Measurements from ENCODE around the gene CNST. TPM values are rescaled to one million over a fixed set of nuclear protein-coding genes. Genes with fewer than 3 reads are reported as not detected.
A peak's percentile ranks its signal among the peaks of the same experiment; 100 is the strongest.

The CNST gene
- total RNA-seq, 4 donors from 2014 or later = 41.6 to 81.9 (median 65.6) TPM

GRCh38 chr1:246667773-246668172, 101.5 kb downstream of the CNST start:
- no peak for TF ChIP-seq EP300 (IDR thresholded peaks at IDR 0.05)
- TF ChIP-seq CTCF (IDR thresholded peaks at IDR 0.05) = no peak
- TF ChIP-seq POLR2AphosphoS5 (IDR thresholded peaks at IDR 0.05) = no peak
- Histone ChIP-seq H3K4me1 (peaks cover 0 to 17% (median 0%) of the 10 kb centered on the region in 3 donors), H3K9me3 (no peaks in the 10 kb centered on the region), H3K4me3 (no peak overlapping the region), H3K27me3 (no peaks in the 10 kb centered on the region), H3K36me3 (peaks cover 0 to 54% of the 10 kb centered on the region in 2 donors), H3K27ac (peak overlapping the region in 3 of 4 donors; percentile 4 to 44 (median 29))
- 43 to 66% methylated on average over 3 to 4 of the region's 5 CpGs for WGBS, 2 donors (ENCODE audit: low coverage in 1 of 2)
- ATAC-seq = peak; percentile 34

GRCh38 chr1:246669659-246670058, 103.4 kb downstream of the CNST start:
- 80 to 100% methylated on average over 1 to 3 of the region's 6 CpGs for WGBS, 2 donors (ENCODE audit: low coverage in 1 of 2)
- Histone ChIP-seq H3K36me3 (peaks cover 0 to 47% of the 10 kb centered on the region in 2 donors), H3K4me1 (peaks cover 0 to 17% (median 0%) of the 10 kb centered on the region in 3 donors), H3K27me3 (no peaks in the 10 kb centered on the region), H3K4me3 (no peak overlapping the region), H3K27ac (no peak overlapping the region), H3K9me3 (no peaks in the 10 kb centered on the region)
- no peak for TF ChIP-seq EP300 (IDR thresholded peaks at IDR 0.05)
- TF ChIP-seq POLR2AphosphoS5 (IDR thresholded peaks at IDR 0.05) = no peak
- no peak for TF ChIP-seq POLR2A (IDR thresholded peaks at IDR 0.05)
- no peak for TF ChIP-seq CTCF (IDR thresholded peaks at IDR 0.05)
- ATAC-seq = no peak

GRCh38 chr1:246674049-246674448, 107.8 kb downstream of the CNST start:
- no peaks in the 10 kb centered on the region for H3K9me3 ChIP-seq

GRCh38 chr1:246677842-246678241, 111.6 kb downstream of the CNST start:
- ATAC-seq = no peak
- no peak overlapping the region for H3K4me3 ChIP-seq
- no peak for TF ChIP-seq EP300 (IDR thresholded peaks at IDR 0.05)
- no peak for TF ChIP-seq POLR2A (IDR thresholded peaks at IDR 0.05)
- TF ChIP-seq CTCF (IDR thresholded peaks at IDR 0.05) = no peak
- no peak for TF ChIP-seq POLR2AphosphoS5 (IDR thresholded peaks at IDR 0.05)
- H3K9me3 ChIP-seq = no peaks in the 10 kb centered on the region
- H3K4me1 ChIP-seq = peaks cover 0 to 34% (median 0%) of the 10 kb centered on the region in 3 donors
- H3K27me3 ChIP-seq = no peaks in the 10 kb centered on the region
- H3K27ac ChIP-seq = no peak overlapping the region
- WGBS, 2 donors (ENCODE audit: low coverage in 1 of 2) = 42% methylated on average over 2 of the region's 2 CpGs; no CpG with 5 or more reads in 1 of the 2 donors
- no peaks in the 10 kb centered on the region for H3K36me3 ChIP-seq

More at GRCh38 chr1:246674049-246674448, 107.8 kb downstream of the CNST start:
- no peak for ATAC-seq
- Histone ChIP-seq H3K27me3 (no peaks in the 10 kb centered on the region), H3K27ac (no peak overlapping the region), H3K4me3 (no peak overlapping the region), H3K4me1 (peaks cover 0 to 4% (median 0%) of the 10 kb centered on the region in 3 donors), H3K36me3 (peaks cover 0 to 14% of the 10 kb centered on the region in 2 donors)
- WGBS, 2 donors (ENCODE audit: low coverage in 1 of 2) = 83 to 94% methylated on average over 6 to 7 of the region's 8 CpGs
- no peak for TF ChIP-seq CTCF (IDR thresholded peaks at IDR 0.05)

All from gastroesophageal sphincter (tissue), 4 donors.